Skeletal muscle satellite cell (primary cell): ENCODE measurements around the gene CYP2A7.
"Not testable (repeated sequence)": the region's sequence is repeated elsewhere in the genome, so short reads cannot be mapped to it uniquely, and the experiment has no call there.

Experiments used
- H3K27me3 ChIP-seq: 2 replicates; pipeline ENCODE4 v1.7.0; 2013; ENCODE audit warnings: low read length; ENCODE audit not compliant: control insufficient read depth, insufficient read depth
- H3K36me3 ChIP-seq: 2 replicates; pipeline ENCODE4 v1.7.0; 2013; ENCODE audit warnings: mild to moderate bottlenecking, control low read depth, low read length; ENCODE audit not compliant: insufficient read depth
- H3K4me1 ChIP-seq: 2 replicates; pipeline ENCODE4 v1.7.0; 2013; ENCODE audit warnings: low read length; ENCODE audit not compliant: control insufficient read depth, insufficient read depth
- H3K4me2 ChIP-seq: 2 replicates; pipeline ENCODE4 v1.7.0; 2013; ENCODE audit warnings: mild to moderate bottlenecking, low read length
- H3K4me3 ChIP-seq: 2 replicates; pipeline ENCODE4 v1.7.0; 2013; ENCODE audit warnings: low read length
- H3K9ac ChIP-seq: 2 replicates; pipeline ENCODE4 v1.7.0; 2013; ENCODE audit warnings: mild to moderate bottlenecking, low read depth, low read length, moderate library complexity
- H3K9me3 ChIP-seq: replicated peaks from 2 replicates; pipeline ENCODE4 v1.7.0; 2013; ENCODE audit warnings: mild to moderate bottlenecking, control low read depth, low read length

Gene CYP2A7

DNA sequence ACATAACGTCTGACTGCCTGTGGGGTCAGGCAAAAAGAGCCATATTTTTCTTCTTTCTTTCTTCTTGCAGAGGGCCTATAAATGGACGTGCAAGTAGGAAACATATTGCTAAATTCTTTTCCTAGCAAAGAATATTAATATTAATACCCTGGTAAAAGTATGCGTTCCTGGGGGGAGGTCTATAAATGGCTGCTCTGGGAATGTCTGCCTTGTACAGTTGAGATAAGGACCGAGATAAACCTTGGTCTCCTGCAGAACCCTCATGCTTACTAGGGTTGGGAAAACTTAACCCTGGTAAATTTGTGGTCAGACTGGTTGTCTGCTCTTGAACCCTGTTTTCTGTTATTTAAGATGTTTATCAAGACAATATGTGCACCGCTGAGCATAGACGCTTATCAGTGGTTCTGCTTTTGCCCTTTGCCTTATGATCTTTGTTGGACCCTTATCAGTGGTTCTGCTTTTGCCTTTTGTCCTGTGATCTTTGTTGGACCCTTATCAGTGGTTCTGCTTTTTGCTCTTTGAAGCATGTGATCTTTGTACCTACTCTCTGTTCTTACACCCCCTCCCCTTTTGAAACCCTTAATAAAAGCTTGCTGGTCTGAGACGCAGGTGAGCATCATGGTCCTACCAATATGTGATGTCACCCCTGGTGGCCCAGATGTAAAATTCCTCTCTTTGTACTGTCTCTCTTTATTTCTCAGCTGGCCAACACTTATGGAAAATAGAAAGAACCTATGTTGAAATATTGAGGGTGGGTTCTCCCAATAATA is 37.7 kb upstream of the CYP2A7 start:
- not testable (repeated sequence) for H3K9me3 ChIP-seq, H3K27me3 ChIP-seq, H3K9ac ChIP-seq, H3K4me2 ChIP-seq, H3K4me3 ChIP-seq, H3K4me1 ChIP-seq, H3K36me3 ChIP-seq

DNA sequence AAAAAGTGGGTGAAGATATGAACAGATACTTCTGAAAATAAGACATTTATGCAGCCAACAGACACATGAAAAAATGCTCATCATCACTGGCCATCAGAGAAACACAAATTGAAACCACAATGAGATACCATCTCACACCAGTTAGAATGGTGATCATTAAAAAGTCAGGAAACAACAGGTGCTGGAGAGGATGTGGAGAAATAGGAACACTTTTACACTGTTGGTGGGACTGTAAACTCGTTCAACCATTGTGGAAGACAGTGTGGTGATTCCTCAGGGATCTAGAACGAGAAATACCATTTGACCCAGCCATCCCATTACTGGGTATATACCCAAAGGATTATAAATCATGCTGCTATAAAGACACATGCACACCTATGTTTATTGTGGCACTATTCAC is 36.3 kb upstream of the CYP2A7 start:
- not testable (repeated sequence) for H3K9ac ChIP-seq, H3K4me2 ChIP-seq

DNA sequence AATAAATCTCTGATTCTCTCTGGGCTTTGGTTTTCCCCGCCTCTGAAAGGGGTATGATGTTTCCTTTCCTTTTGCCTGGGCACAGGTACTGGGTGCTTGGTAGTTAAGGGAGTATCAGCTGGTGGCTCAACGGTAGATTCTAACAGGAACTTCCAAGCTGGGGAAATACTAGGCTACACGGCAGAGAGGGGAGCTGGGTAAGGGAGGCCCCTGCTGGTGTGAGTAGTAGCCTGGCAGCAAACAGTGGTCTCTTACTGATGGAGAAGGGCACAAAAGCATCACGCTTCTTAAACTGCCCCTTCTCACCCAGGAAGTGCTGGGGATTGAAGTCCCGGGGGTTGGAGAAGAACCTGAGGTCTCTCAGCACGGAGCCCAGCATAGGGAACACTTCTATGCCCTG is 26.9 kb upstream of the CYP2A7 start:
- no peak overlapping the region for H3K4me3 ChIP-seq
- no peak overlapping the region for H3K9ac ChIP-seq
- no peaks in the 10 kb centered on the region for H3K9me3 ChIP-seq
- peaks cover 5% of the 10 kb centered on the region for H3K27me3 ChIP-seq
- H3K36me3 ChIP-seq: no peaks in the 10 kb centered on the region
- no peak overlapping the region for H3K4me2 ChIP-seq
- H3K4me1 ChIP-seq: no peaks in the 10 kb centered on the region

More for the DNA sequence above, 36.3 kb upstream of the CYP2A7 start:
- not testable (repeated sequence) for H3K27me3 ChIP-seq, H3K36me3 ChIP-seq, H3K4me1 ChIP-seq, H3K9me3 ChIP-seq, H3K4me3 ChIP-seq

DNA sequence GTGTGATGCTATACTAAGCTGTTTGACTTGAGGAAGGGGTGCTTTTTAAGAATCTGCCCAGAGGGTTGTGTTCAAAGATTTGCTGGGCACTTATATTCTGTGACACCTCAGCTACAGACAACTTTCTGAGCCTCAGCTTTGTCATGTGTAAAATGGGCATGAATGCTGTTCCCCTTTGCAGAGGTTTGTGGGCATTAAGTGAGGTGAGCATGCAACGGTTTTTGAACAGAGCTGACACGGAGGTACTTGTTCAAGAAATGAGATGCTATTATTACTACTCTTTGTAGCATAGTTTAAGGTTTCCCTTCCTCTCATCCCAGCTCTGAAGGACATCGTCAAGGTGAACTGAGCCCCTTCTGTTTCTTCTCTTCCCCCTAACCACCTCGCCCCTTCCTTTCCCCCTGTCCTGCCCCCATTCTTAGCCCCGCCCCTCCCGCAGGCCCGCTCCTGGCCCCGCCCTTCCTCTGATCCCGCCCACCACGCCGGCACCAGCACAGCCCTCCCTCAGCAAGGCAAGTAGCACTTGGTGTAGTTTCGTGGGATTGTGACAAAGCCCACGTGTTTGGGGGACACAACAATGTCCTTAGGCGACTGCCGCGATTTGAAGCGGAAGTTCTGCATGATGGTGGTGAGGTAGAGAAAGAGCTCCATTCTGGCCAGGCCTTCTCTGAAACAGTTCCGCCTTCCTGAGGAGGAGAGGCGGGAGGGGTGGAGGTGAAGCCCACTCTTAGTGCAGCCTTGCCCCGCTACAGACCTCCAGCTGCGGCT is 26.1 kb upstream of the CYP2A7 start:
- Histone ChIP-seq H3K36me3 (no peaks in the 10 kb centered on the region), H3K4me2 (no peak overlapping the region), H3K4me3 (no peak overlapping the region), H3K9me3 (no peaks in the 10 kb centered on the region), H3K27me3 (peaks cover 5% of the 10 kb centered on the region), H3K4me1 (no peaks in the 10 kb centered on the region), H3K9ac (no peak overlapping the region)

DNA sequence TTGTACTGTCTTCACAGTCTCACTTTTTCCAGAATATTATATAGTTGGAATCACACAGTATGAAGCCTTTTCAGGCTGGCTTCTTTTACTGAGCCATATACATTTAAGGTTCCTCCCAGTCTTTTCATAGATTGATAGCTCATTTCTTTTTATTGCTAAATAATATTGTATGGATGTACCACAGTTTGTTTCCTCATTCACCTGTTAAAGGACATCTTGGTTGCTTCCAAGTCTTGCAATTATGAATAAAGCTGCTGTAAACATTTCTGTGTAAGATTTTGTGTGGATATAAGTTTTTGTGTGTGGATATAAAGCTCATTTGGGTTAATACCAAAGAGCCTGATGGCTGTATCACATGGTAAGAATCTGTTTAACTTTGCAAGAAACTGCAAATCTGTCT is 24.5 kb upstream of the CYP2A7 start:
- Histone ChIP-seq H3K4me2 (no peak overlapping the region), H3K4me3 (no peak overlapping the region), H3K4me1 (no peaks in the 10 kb centered on the region), H3K27me3 (peaks cover 5% of the 10 kb centered on the region), H3K36me3 (no peaks in the 10 kb centered on the region), H3K9ac (no peak overlapping the region), H3K9me3 (no peaks in the 10 kb centered on the region)

DNA sequence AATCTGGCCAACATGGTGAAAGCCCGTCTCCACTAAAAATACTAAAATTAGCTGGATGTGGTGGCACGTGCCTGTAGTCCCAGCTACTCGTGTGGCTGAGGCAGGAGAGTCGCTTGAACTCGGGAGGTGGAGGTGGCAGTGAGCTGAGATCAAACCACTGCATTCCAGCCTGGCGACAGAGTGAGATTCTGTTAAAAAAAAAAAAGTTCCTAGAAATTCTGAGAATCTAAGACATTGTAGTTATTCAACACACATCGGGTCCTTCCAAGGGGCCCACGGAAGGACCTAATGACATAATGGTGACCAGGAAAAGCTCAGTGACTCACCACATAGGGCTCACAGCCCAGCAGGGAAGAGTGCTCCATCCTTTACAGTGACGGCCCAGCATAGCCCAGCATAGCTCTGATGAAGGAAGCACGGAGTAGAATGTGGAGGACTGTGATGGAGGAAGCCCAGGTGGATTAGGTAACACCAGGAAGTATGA is 22.7 kb upstream of the CYP2A7 start:
- not testable (repeated sequence) for H3K4me2 ChIP-seq, H3K4me1 ChIP-seq, H3K4me3 ChIP-seq, H3K27me3 ChIP-seq, H3K36me3 ChIP-seq, H3K9me3 ChIP-seq, H3K9ac ChIP-seq

DNA sequence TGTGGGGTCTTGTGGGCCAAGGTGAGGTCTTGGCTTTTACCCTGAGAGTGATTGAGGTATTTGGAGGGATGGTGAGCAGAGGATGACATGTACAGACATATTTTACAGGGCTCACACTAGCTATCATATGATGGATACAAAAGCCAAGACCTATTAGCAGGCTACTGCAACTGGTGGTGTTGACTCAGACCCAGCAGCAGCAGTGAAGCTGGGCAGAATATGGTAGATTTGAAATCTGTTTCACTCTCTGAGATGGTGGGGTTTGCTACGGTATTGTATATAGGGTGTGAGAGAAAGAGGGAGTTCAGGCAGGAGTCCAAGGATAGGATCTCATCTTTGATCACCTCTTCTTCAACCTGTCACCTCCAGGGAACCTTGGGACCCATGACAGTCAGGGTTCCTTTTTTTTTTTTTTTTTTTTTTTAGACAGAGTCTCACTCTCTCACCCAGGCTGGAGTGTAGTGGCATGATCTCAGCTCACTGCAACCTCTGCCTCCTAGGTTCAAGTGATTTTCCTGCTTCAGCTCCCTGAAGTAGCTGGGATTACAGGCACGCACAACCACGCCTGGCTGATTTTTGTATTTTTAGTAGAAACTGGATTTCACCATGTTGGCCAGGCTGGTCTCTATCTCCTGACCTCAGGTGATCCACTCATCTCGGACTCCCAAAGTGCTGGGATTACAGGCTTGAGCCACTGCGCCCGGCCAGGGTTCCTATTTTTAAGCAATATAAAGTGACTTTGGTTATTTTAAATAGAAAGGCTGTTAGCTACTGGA is 20.1 kb upstream of the CYP2A7 start:
- H3K9ac ChIP-seq, H3K9me3 ChIP-seq, H3K4me3 ChIP-seq: not testable (repeated sequence)

DNA sequence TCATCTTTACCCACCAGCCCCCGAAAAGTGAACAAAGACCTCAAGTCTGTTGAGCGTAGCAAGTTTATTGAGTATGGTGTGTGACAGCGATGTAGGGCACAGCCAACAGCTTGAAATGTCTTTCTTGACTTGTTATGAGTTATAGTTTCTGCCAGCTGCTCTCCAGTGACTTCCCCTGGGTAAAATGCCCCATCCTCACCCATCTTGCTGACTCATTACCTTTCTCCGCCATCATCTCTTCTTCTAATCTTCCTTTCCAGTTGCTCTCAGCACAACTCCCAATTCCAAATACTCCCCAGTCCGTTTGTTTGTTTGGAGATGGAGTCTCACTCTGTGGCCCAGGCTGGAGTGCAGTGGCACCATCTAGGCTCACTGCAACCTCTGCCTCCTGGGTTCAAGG is 18.5 kb upstream of the CYP2A7 start:
- H3K9ac ChIP-seq, H3K27me3 ChIP-seq, H3K36me3 ChIP-seq, H3K4me1 ChIP-seq, H3K9me3 ChIP-seq, H3K4me2 ChIP-seq, H3K4me3 ChIP-seq: not testable (repeated sequence)

More for the DNA sequence above, 20.1 kb upstream of the CYP2A7 start:
- not testable (repeated sequence) for H3K27me3 ChIP-seq, H3K4me1 ChIP-seq, H3K36me3 ChIP-seq, H3K4me2 ChIP-seq

DNA sequence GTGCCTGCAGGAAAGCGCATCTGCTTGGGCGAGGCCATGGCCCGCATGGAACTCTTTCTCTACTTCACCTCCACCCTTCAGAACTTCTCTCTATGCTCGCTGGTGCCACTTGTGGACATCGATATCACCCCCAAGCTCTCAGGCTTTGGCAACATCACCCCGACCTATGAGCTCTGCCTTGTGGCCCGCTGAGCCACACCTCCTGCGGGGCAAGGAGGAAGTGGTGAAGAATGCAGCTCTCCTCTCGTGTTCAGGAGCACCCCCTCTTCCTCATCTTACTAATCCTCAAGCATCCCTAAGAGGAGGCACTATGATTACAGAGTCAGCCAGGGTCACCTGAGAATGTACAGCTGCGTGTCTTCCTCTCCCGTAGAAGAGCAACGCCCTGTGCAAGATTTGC is 17.9 kb upstream of the CYP2A7 start:
- not testable (repeated sequence) for H3K36me3 ChIP-seq, H3K4me1 ChIP-seq, H3K9ac ChIP-seq, H3K9me3 ChIP-seq, H3K4me2 ChIP-seq, H3K27me3 ChIP-seq, H3K4me3 ChIP-seq

DNA sequence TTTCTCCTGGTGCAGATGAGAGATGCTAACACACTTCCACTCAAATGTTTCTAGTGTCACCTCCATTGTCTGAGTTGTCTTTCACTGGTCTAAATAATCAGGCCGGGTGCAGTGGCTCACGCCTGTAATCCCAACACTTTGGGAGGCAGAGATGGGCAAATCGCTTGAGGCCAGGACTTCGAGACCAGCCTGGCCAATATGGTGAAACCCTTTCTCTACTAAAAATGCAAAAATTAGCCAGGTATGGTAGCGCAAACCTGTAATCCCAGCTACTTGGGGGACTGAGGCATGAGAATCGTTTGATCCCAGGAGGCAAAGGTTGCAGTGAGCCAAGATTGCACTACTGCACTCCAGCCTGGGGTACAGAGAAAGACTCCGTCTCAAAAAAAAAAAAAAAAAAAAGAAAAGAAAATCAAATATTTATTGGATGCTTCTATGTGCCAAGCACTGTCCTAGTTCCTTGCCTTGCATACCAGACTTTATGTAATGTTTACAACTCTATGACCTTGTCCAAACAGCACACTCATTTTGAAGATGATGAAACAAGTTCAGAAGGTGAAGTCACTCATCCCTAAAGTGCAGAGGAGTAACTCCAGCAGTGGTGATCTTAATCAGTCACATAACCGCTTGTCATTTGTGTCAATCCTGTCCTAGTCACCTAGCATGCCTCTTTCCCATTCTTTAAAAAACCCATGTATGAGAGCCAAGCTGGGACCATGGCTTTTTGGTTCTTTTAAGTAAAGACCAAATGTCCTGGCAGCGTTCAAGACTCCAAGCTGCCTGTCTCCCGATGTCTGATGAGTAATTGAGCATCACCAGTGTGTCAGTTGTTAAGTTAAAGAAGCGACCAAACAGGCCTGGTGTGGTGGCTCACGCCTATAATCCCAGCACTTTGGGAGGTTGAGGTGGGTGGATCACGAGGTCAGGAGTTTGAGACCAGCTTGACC is 15.1 kb upstream of the CYP2A7 start:
- H3K4me3 ChIP-seq, H3K4me2 ChIP-seq, H3K36me3 ChIP-seq, H3K9ac ChIP-seq, H3K9me3 ChIP-seq, H3K27me3 ChIP-seq, H3K4me1 ChIP-seq: not testable (repeated sequence)

DNA sequence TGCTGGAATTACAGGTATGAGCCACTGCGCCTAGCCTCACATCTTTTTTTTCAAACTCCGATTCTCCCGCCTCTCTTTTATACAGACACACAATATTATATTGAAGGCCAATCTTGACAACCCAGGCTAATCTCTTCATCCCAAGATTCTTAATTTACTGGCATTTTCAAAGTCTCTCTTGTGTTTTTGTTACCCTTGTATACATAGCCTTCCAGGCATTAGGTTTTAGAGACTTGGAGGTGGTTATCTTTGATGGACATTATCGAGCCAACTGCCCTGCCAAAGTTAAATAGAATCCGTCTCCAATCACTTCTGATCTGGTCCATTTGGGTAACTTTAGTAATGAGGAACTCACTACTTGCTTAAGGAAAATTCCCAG is 14.4 kb upstream of the CYP2A7 start:
- Histone ChIP-seq H3K4me3 (no peak overlapping the region), H3K36me3 (no peaks in the 10 kb centered on the region), H3K4me2 (no peak overlapping the region), H3K9ac (no peak overlapping the region), H3K9me3 (no peaks in the 10 kb centered on the region), H3K4me1 (no peaks in the 10 kb centered on the region), H3K27me3 (no peaks in the 10 kb centered on the region)
